Measurements from ENCODE around the gene HDAC11. TPM values are rescaled to one million over a fixed set of nuclear protein-coding genes. Genes with fewer than 3 reads are reported as not detected.

Gene HDAC11
- total RNA-seq, 1 experiment from 2014 or later, result 13.4 TPM

- no peak for DNase-seq
- Histone ChIP-seq H3K36me3 (no peaks in the 10 kb centered on the region), H3K9me3 (no peaks in the 10 kb centered on the region), H3K27me3 (no peaks in the 10 kb centered on the region), H3K4me3 (no peak overlapping the region)
Measured at GRCh38 chr3:13550423-13550690, 70.3 kb downstream of the HDAC11 start.

- Histone ChIP-seq H3K27me3 (no peaks in the 10 kb centered on the region), H3K36me3 (no peaks in the 10 kb centered on the region), H3K9me3 (no peaks in the 10 kb centered on the region), H3K4me3 (no peak overlapping the region)
- DNase-seq, result no peak
Measured at GRCh38 chr3:13550791-13551360, 70.8 kb downstream of the HDAC11 start.

GRCh38 chr3:13552857-13553652, 72.9 kb downstream of the HDAC11 start:
- H3K27me3 ChIP-seq, result no peaks in the 10 kb centered on the region
- H3K4me3 ChIP-seq, result no peak overlapping the region
- no peaks in the 10 kb centered on the region for H3K36me3 ChIP-seq
- no peak for DNase-seq
- no peaks in the 10 kb centered on the region for H3K9me3 ChIP-seq

- H3K9me3 ChIP-seq, result no peaks in the 10 kb centered on the region
- DNase-seq, result no peak
- no peak overlapping the region for H3K4me3 ChIP-seq
- H3K27me3 ChIP-seq, result no peaks in the 10 kb centered on the region
- no peaks in the 10 kb centered on the region for H3K36me3 ChIP-seq
Measured at GRCh38 chr3:13553686-13554085, 73.6 kb downstream of the HDAC11 start.

GRCh38 chr3:13555753-13556152, 75.6 kb downstream of the HDAC11 start:
- H3K36me3 ChIP-seq, result no peaks in the 10 kb centered on the region
- no peaks in the 10 kb centered on the region for H3K9me3 ChIP-seq
- H3K27me3 ChIP-seq, result no peaks in the 10 kb centered on the region
- no peak overlapping the region for H3K4me3 ChIP-seq
- no peak for DNase-seq

Other genes with a start within 250 kb of the HDAC11 start
- gene NUP210, start 60.0 kb upstream of the HDAC11 start, total RNA-seq (2014; rRNA removed; shearing (Covaris generic); ENCODE audit: low replicate concordance), result 14.6 and 16.4 TPM in 2 replicates
- 33.6 and 59.9 TPM in 2 replicates for gene FBLN2, start 68.8 kb downstream of the HDAC11 start, total RNA-seq (2014; rRNA removed; shearing (Covaris generic); ENCODE audit: low replicate concordance)

All from MG63 (cell line).